GM15510 (cell line): ENCODE results near the gene TEX50.

Source experiments
- POLR2A ChIP-seq: IDR thresholded peaks from 3 replicates; pipeline ENCODE4 v1.6.1; 2011; ENCODE audit warnings: borderline replicate concordance; ENCODE audit not compliant: insufficient read length; ENCODE audit errors: extremely low read depth

TEX50 gene, protein sequence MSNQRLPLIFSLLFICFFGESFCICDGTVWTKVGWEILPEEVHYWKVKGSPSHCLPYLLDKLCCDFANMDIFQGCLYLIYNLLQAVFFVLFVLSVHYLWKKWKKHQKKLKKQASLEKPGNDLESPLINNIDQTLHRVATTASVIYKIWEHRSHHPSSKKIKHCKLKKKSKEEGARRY

DNA sequence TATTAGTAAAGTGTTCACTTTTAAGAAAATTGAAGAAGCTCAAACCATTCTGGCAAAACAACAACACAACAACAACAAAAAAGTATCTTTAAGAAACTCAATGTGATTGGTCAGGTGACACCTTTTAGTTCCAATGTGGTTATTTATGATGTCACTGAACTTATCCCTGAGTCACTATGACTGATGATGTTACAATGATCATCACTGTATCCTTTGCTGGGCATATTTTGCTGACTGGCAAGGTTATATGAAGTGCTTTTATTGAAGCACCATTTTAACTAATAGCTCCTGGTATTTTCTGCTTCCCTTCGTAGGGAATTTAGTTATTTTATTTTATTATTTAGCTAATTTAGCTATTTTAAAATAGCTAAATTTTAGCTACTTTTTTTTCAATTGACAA is at the start of gene TEX50:
TSS of gene TEX50 (plus strand) at position 223 of the 400 bp plus-strand sequence. CDS start 184 bp downstream, outside the sequence.
- no peak for TF ChIP-seq POLR2A

DNA sequence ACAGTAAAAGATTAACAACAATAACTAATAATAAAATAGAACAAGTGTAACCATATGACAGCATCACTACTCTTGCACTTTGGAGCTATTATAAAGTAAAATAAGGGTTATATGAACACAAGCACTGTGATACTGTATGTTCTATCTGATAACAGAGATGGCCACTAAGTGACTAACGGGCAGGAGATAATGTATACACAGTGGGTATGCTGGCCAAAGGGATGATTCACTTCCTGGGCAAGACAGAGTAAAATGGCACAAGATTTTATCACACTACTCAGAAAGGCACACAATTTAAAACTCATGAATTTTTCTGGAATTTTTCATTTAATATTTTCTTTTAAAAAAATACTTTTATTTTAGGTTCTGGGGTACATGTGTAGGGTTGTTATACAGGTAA is 44.6 kb upstream of the TEX50 start:
- no peak for TF ChIP-seq POLR2A

DNA sequence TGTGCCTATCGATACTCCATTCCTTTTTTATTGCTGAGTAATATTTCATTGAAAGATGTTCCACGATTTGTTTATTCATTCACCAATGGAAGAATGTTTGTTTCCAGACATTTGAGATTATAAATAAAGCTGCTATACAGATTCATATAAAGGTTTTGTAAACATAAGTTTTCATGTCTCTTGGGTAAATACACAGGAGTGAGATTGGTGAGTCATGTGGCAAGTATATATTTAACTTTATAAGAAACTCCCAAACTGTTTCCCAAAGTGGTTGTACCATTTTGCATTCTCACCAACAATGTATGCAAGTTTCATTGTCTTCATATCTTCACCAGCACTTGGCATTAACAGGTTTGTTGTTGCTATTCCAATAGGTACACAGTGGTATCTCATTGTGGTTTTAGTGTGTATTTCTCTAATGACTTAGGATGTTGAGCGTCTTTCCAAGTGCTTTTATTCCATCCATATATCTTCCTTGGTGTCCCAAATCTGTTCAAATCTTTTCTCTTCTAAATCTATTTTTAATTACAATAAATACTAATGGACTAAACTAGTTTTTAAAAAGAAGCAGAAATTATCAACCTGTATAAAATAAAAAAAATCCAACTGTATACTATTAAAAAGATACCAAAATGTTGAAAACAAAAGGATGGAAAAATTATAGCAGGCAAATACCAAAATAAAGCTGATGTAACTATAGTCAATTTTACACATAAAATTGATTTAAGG is 38.9 kb upstream of the TEX50 start:
- no peak for TF ChIP-seq POLR2A

DNA sequence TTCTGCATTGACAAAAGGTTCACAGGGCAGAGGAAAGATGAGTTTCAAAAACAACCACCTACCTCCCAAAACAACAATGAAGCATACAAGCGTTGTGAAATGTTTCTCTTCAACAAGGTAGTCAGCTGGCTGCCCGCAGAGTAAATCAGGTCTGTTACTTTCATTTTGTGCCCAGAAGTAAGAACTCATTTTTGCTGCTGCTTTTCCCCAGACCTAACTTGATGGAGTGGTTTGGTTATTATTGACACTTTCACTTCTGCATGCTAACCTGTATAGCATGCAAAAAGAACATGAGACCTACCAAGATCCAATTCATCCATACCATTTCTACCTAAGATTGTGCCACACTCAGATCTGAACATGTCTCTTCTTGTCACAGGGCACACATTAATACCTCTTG is 33.5 kb upstream of the TEX50 start:
- TF ChIP-seq POLR2A, result no peak

DNA sequence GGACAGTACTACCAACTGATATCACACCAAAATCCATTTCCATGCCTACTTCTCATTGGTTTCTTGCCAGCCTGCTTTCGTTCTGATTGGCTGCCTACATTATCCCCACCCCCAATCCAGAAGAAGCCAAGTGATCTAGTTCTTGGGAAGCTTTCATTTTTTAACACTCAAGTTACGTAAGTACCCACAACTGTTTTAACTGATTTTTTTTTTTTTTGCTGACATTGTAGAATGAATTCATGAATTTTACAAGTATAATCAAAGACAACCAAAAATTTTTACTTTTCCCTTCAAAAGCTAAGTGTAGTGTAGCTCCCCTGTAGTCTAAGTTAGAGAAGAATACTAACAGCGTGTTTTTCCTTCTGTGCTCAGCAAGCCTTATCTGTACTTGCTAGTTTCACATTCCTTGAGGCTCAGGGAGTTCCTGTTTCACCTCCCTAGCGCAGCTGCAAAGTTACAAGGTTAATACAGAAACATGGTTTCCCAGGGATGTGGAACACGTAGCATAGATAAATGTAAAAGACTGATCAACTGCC is 32.0 kb upstream of the TEX50 start, which contains the start of gene SLC9C2:
TSS of gene SLC9C2 (minus strand) at position 17 of the 536 bp plus-strand sequence. CDS start 1,296 bp downstream, outside the sequence.
- no peak for TF ChIP-seq POLR2A

DNA sequence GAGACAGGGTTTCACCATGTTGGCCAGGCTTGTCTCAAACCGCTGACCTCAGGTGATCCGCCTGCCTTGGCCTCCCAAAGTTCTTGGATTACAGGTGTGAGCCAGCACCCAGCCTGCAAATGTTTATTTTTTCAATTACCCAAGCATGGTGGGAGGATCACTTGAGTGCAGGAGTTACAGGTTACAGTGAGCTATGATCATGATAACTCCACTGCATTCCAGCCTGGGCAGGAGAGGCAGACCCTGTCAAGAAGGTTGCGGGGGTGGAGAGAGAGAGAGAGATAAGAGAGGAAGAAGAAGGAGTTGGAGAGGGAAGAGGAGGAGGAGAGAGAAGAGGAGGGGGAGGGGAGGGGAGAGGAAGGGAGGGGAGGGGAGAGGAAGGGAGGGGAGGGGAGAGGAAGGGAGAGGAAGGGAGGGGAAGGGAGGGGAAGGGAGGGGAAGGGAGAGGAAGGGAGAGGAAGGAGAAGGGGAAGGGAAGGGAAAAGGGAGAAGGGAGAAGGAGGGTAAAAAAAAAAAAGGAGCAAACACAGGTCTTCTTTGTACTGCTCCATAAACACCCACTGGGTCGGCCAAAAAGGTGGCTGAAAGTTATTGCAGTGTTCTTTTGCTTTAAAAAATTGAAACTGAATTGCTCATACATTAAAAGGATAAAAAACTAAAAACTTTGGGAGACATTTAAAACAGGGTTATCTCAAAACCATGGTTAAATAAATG is 26.5 kb upstream of the TEX50 start:
- no peak for TF ChIP-seq POLR2A

DNA sequence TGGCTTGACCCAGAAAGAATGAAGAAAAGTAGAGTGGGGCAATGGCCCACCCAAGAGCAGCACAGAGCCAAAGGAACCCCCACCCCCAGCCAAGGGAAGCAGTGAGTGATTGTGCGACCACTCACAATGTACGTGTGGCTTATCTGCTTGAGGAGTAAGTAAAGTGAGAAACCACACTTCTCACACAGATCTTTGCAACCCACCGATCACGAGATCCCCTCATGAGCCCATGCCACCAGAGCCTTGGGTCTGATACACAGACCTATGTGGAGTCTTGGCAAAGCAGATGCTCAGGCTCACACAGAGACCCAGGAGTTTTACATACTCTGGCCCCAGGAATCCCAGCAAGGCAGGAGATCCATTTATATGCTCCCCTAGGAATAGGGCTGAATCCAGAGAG is 18.3 kb upstream of the TEX50 start:
- TF ChIP-seq POLR2A, result no peak

DNA sequence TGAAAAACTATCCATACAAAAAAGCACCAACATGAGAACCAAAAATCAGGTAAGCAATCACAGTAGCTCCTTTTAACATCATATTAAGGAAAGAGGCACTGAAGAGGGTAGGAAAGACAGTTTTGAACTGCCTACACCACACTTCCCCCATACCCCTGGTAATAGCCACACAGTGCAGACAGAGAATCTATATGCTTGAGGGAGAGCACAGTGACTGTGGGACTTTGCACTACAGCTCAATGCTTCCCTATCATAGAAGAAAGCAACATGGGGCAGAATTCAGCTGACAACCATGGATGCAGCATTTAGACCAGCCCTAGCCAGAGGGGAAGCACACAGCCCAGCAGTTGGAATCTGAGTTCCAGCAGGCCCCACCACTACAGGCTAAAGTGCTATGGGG is 7.9 kb upstream of the TEX50 start:
- no peak for TF ChIP-seq POLR2A

DNA sequence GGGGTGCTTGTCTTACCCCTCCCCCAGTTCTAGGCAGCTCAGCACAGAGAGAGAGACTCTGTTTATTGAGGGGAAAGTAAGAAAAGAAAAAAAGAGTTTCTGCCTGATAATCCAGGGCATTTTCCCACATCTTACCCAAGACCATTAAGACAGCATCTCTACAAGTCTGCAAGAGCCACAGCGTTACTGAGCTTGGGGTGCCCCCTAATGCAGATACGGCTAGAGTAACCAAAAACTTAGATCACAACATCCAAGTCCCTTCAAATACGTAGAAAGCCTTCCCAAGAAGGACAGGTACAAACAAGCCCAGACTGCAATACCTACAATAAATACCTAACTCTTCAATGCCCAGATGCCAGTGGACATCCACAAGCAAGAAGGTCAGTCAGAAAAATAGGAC is 6.2 kb upstream of the TEX50 start:
- no peak for TF ChIP-seq POLR2A

DNA sequence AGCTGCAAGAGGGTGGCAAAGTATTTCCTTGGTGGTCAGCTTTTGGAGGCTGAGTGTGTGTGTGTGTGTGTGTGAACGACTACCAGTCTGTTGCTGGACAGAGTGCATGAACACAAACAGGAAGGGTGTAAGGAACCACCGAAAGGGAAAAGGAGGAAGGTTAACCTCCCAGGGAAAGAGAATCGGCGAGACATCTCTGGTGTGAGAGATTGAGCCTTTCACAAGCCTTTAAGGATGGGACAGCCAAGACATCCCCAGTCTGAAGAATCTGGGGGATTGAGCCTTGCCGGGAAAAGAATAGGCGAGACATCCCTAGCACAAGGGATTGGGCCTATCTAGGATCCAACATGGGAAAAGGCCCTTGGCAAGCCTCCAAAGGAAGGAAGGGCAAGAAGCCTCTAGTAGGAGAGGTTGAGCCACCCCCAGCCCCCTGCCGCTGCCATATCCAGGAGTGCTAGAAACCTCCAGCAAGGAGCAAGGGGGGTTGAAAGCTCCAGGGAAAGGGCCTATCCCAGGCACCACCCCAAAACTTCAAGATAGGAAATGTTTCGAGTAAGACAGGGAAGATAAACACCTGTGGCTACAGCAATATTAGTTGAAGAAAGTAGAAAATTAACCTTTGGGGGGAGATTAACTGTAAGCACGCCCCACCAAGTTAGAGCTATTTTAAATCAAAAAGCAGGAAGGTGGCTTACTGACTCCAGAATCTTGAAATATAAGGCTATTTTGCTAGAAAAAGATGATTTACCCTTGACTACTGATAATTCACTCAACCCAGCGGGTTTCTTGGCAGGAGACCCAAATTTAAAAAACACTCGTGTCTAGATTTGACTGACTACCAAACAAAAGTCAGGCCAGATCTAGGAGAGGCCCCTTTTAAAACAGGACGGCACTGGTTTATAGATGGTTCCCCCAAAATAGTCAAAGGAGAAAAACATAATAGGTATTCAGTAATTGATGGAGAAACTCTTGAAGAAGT is 3.2 kb downstream of the TEX50 start:
- no peak for TF ChIP-seq POLR2A

DNA sequence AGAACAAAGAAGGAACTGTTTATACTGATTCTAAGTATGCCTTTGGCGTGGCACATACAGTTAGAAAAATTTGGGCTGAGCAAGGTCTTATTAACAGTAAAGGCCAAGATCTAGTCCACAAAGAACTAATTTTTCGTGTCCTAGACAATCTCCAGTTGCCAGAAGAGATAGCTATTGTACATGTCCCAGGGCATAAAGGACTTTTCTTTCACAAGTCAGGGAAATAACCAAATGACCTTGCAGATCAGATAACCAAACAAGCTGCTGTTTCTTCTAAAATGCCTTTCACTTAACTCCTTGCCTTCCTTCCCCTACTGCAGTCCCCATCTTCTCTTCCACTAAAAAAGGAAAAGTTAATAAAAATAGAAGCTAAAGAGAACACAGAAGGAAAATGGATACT is 4.0 kb downstream of the TEX50 start:
- no peak for TF ChIP-seq POLR2A

DNA sequence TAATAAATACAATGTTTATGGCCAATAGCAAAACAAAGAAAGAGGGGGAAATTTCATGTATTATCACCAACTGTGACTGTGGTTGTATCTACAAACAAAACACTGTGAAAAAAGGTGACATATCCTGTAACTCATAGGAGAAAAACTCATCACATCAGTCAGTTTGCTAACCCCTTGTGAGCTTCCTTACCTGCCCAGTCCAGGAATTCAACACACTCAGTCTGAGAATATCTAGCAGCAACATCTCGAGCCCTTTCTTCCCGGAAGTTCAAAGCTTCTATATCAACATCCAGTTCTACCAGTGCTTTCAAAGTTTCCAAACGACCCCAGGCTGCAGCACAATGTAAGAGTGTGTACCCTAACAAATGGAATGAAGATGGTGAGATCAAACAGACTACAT is 11.5 kb downstream of the TEX50 start:
- no peak for TF ChIP-seq POLR2A

DNA sequence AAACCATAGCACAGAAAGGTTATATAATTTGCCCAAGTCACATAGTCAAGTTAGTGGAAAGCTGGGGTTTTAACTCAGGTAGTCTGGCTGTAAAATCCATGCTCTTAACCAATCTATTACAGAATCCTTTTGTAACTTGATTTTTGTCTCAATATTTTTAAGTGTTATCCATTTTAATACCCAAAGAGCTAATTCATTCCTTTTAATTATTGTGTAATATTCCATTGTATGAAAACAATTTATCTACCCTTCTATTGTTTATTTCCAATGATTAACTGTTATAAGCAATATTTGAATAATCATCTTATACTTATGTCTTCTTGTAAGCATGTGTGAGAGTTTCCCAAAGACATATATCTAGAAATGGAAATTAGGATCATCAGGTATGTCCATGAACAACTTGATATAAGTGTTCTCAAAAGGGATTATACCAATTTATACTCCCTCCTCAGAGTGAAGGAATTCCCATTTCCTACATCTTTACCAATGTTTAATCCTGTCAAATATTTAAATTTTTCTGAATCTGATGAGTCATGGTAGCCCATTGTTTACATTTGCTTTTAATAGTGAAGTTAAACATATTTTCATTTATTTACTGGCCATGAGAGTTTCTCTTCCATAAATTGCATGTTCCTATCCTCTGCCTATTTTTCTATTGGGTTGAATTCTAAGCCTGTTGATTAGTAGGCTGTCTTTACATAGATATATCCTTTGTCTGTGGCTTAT is 13.9 kb downstream of the TEX50 start:
- no peak for TF ChIP-seq POLR2A

DNA sequence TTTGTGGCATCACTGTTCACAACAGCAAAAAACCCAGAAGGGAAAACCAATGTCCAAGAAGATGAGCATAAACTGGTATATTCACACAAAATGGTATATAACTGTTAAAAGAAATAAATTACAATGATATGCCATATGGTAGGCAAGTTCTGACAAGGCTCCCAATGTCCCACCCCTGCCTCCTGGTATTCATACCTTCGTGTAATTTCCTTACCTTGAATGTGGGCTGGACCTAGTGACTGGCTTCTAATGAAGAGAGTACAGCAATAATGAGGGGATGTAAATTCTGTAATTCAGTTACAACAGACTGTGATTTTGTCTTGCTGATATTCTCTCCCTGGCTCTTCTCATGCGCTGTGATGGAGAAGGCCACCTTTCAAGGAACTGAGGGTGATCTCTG is 25.2 kb downstream of the TEX50 start:
- TF ChIP-seq POLR2A, result no peak
